Measurements from ENCODE around the gene STOML1. TPM values are rescaled to one million over a fixed set of nuclear protein-coding genes. Genes with fewer than 3 reads are reported as not detected.

The STOML1 gene
- total and polyA plus RNA-seq, 9 of the 15 experiments (the other 6 are each of a cell fraction or from before 2014, with no cell fraction given) = 0.25 to 9.7 (median 4.6) TPM

DNA sequence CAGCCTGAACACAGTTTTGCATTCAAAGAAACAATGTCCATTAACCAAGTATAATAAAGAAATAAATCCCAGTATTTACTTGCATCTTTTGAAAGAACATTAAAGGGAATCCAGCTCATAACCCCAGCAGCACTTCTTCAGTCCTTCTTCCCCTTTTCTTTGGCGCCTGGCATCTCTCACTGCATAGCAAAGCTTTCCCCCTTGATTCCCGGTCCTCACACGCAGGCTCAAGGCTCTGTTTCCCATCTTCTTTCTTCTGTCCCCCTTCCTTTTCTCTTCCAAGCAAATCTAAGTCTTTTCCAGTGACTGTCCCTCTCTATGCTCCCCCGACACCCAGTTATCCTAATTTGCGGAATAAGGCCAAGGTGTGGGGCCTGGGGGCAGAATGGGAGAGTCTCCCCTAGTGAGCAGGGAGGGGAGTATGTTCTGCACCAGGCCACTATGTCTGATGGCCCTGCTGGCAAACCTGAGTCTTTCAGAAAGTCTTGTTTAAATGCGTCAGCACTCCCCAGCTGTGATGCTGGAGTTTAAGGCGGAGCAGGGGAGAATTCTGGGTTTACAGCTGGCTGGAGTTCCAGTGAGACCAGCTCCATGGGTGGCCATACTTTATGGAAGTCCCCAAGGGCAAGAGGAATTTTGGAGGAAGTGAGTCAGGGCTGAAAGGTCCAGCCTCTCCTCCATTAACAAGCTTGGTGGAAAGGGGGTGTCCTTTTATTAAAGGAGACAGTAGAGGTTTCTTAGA is 48.2 kb upstream of the STOML1 start:
- Histone ChIP-seq H3K4me1 (replicated peaks in 1 of 2; ENCODE audit: control insufficient read depth in 2 of 2, insufficient read depth in 2 of 2, low read length in 2 of 2) (peaks cover 0 to 16% of the 10 kb centered on the region in 2 experiments; a peak in 3 of 5 replicates), H3K79me2 (ENCODE audit: control insufficient read depth, insufficient read depth, low read length) (no peaks in the 10 kb centered on the region), H3K9me1 (ENCODE audit: control insufficient read depth, insufficient read depth, low read length) (no peaks in the 10 kb centered on the region), H3K9ac (ENCODE audit: insufficient read depth in 1 of 2, low read depth in 2 of 2, low read length in 2 of 2) (no peak overlapping the region), H3K27me3 (ENCODE audit: control insufficient read depth in 2 of 2, insufficient read depth in 2 of 2, low read length in 2 of 2) (peaks cover 0 to 29% of the 10 kb centered on the region in 2 experiments; a peak in 3 of 5 replicates), H3K4me2 (ENCODE audit: insufficient read depth, low read length) (no peak overlapping the region), H3K9me3 (replicated peaks; ENCODE audit: control insufficient read depth, insufficient read depth, low read depth, low read length) (no peaks in the 10 kb centered on the region), H3K27ac (ENCODE audit: extremely low read depth, low read depth, low read length) (no peak overlapping the region), H4K20me1 (replicated peaks; ENCODE audit: control insufficient read depth, insufficient read depth, low read length) (peaks cover 30% of the 10 kb centered on the region), H3K36me3 (ENCODE audit: control insufficient read depth, insufficient read depth, low read length) (peaks cover 18% of the 10 kb centered on the region; the same call in 1 of the 3 replicates), H3K4me3 (no peak overlapping the region), H2AFZ (ENCODE audit: low read depth, low read length) (no peak overlapping the region)
- POLR2A ChIA-PET = interaction anchor here (0.7 to 1.3 kb wide), 5 partner anchors 8 to 1521 kb away, joined by 3 to 4 read pairs (median 3); no protein-coding TSS in a partner anchor
- 27% methylated on average over 5 of the region's 7 CpGs for WGBS (ENCODE audit: insufficient coverage, low coverage, missing lambda C conversion rate)
- TF ChIP-seq, protein P1, sequence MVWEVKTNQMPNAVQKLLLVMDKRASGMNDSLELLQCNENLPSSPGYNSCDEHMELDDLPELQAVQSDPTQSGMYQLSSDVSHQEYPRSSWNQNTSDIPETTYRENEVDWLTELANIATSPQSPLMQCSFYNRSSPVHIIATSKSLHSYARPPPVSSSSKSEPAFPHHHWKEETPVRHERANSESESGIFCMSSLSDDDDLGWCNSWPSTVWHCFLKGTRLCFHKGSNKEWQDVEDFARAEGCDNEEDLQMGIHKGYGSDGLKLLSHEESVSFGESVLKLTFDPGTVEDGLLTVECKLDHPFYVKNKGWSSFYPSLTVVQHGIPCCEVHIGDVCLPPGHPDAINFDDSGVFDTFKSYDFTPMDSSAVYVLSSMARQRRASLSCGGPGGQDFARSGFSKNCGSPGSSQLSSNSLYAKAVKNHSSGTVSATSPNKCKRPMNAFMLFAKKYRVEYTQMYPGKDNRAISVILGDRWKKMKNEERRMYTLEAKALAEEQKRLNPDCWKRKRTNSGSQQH (CRISPR knock-in tag; IDR thresholded peaks at IDR 0.05) = no peak
- TF ChIP-seq SREBF1 (IDR thresholded peaks at IDR 0.05; ENCODE audit: borderline replicate concordance, low read depth, low read length) (no peak), MYC (IDR thresholded peaks at IDR 0.05; ENCODE audit: low read depth, low read length) (no peak), MYC (CRISPR knock-in tag; IDR thresholded peaks at IDR 0.05; ENCODE audit: borderline replicate concordance, low read depth) (no peak), ZKSCAN1 (IDR thresholded peaks at IDR 0.05; ENCODE audit: low read depth, low read length) (no peak), MAZ (CRISPR knock-in tag; conservative IDR thresholded peaks at IDR 0.05 in 1 of 2, IDR thresholded peaks at IDR 0.05 in 1 of 2) (no peak), PURB (CRISPR knock-in tag; IDR thresholded peaks at IDR 0.05; ENCODE audit: low read depth) (no peak), CHCHD3 (CRISPR knock-in tag; IDR thresholded peaks at IDR 0.05) (no peak), SRSF1 (IDR thresholded peaks at IDR 0.05; ENCODE audit: low read depth, low read length) (no peak), KDM2B (CRISPR knock-in tag; IDR thresholded peaks at IDR 0.05) (no peak)
- TF ChIP-seq, protein P2, sequence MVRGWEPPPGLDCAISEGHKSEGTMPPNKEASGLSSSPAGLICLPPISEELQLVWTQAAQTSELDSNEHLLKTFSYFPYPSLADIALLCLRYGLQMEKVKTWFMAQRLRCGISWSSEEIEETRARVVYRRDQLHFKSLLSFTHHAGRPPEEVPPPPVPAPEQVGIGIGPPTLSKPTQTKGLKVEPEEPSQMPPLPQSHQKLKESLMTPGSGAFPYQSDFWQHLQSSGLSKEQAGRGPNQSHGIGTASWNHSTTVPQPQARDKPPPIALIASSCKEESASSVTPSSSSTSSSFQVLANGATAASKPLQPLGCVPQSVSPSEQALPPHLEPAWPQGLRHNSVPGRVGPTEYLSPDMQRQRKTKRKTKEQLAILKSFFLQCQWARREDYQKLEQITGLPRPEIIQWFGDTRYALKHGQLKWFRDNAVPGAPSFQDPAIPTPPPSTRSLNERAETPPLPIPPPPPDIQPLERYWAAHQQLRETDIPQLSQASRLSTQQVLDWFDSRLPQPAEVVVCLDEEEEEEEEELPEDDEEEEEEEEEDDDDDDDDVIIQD (CRISPR knock-in tag; IDR thresholded peaks at IDR 0.05) = no peak
- TF ChIP-seq, protein P3, sequence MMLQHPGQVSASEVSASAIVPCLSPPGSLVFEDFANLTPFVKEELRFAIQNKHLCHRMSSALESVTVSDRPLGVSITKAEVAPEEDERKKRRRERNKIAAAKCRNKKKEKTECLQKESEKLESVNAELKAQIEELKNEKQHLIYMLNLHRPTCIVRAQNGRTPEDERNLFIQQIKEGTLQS (IDR thresholded peaks at IDR 0.05) = no peak
- TF ChIP-seq, protein P3 (CRISPR knock-in tag; conservative IDR thresholded peaks at IDR 0.05) = no peak
- no peak for ATAC-seq
- in situ Hi-C loops (cut with MboI) = no loop called here
- CTCF ChIA-PET (ENCODE audit: low intra/inter-chr PET ratio) = no interaction called here
- no TSS peak for BruUV-seq (replicated peaks)
- intact Hi-C loops (cut with micrococcal nuclease) = no loop called here
- no peak for FAIRE-seq
- peak in 1 of 4 experiments; percentile 5 for DNase-seq (ENCODE audit: extremely low read depth in 1 of 4, low spot score in 3 of 4)
